Upper lobe of left lung (tissue), 6 donors: ENCODE measurements around the gene TPR. TPM values are rescaled to one million over a fixed set of nuclear protein-coding genes. Genes with fewer than 3 reads are reported as not detected.
"Not testable (repeated sequence)": the region's sequence is repeated elsewhere in the genome, so short reads cannot be mapped to it uniquely, and the experiment has no call there.

ENCODE experiments used
- ATAC-seq, 2 donors: fragments of 200-7000 bp; cut with Tn5 transposase; one replicate each; pipeline ENCODE4 v1.9.1; 2022; ENCODE audit warnings: mild to moderate bottlenecking in 2 of 2, moderate library complexity in 2 of 2; ENCODE audit not compliant: low FRiP score in 2 of 2
- DNase-seq, 2 donors: peaks; one replicate each; pipeline ENCODE4 v3.0.0-alpha.2; 2019 to 2020
- H3K27ac ChIP-seq, 4 donors: fragments of 200-600 bp; sonication (generic); one replicate each; pipeline ENCODE4 v1.5.1; 2016 to 2019
- H3K27me3 ChIP-seq, 4 donors: fragments of 200-600 bp; sonication (generic); one replicate each; pipeline ENCODE4 v1.5.1; 2017 to 2019
- H3K36me3 ChIP-seq, 4 donors: fragments of 200-600 bp; sonication (generic); one replicate each; pipeline ENCODE4 v1.5.1; 2016 to 2019
- H3K4me1 ChIP-seq, 4 donors: fragments of 200-600 bp; sonication (generic); one replicate each; pipeline ENCODE4 v1.5.1; 2018 to 2019
- H3K4me3 ChIP-seq, 4 donors: fragments of 200-600 bp; sonication (generic); one replicate each; pipeline ENCODE4 v1.5.1; 2017 to 2019; ENCODE audit warnings: mild to moderate bottlenecking in 2 of 4, moderate library complexity in 1 of 4
- H3K9me3 ChIP-seq, 4 donors: fragments of 200-600 bp; sonication (generic); one replicate each; pipeline ENCODE4 v1.5.1; 2018 to 2019
- CTCF ChIP-seq, 6 experiments: fragments of 450-650 bp in 4 of 6; fragments of 200-600 bp in 2 of 6; sonication (generic) in 2 of 6; IDR thresholded peaks; one replicate each; pipeline ENCODE4 v1.5.1; 2016 to 2019; ENCODE audit warnings: antibody characterized with exemption in 6 of 6
- EP300 ChIP-seq, 4 donors: sonication (generic); formaldehyde crosslinking; IDR thresholded peaks; one replicate each; pipeline ENCODE4 v1.5.1; 2017; ENCODE audit warnings: antibody characterized with exemption in 4 of 4, control low read depth in 2 of 4
- POLR2A ChIP-seq, 4 donors: fragments of 450-650 bp; IDR thresholded peaks; one replicate each; pipeline ENCODE4 v1.5.1; 2016 to 2017; ENCODE audit warnings: antibody characterized with exemption in 4 of 4, mild to moderate bottlenecking in 2 of 4
- POLR2AphosphoS5 ChIP-seq, 2 donors: sonication (generic); formaldehyde crosslinking; IDR thresholded peaks; one replicate each; pipeline ENCODE4 v1.5.1; 2017; ENCODE audit warnings: antibody characterized with exemption in 2 of 2
- WGBS, 2 donors: methylation state at CpG; one replicate each; pipeline ENCODE4 v1.1.5; 2017 to 2018; 5-methylcytosine and 5-hydroxymethylcytosine counted together
- total RNA-seq, 6 donors: library from RNA; depleted of rRNA in 4 of 6; stranded (reverse); fragments of >200 nt in 4 of 6; gene quantifications; one replicate each; pipeline versions ENCODE4 v1.1.0 to v1.2.1, GENCODE V29; 2016 to 2021
- donor health status: DM: no; HTN: no; CAD: no; lungs with moderate emphysema.
- donor health status: DM: no; HTN: yes; CAD: no; lungs with severe emphysema.

Gene TPR
- total RNA-seq, 6 donors from 2014 or later: 42.2 to 132 (median 82.3) TPM

DNA sequence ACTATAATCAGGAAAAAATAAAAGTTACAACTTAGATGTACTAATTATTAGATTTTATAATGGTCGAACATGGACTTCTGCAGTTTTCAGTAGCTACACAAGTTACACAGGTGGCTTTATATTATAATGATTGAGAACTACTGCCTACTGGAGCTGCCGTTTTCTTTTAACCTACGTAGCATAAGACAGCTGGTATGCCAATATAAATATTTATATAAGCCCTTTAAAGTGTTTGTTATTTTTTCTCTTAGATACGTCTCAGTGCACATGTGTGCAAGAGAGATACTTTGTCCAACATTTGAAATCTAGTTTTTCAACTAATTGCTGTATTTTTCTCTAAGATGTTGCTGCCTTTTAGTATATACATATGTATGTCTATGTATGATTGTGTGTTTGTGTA lies 43.5 kb upstream of the TPR start:
- WGBS, 2 donors: 58 to 59% methylated on average over 4 of the region's 4 CpGs
- H3K4me1 ChIP-seq: no peaks in the 10 kb centered on the region
- no peak overlapping the region for H3K4me3 ChIP-seq
- no peaks in the 10 kb centered on the region for H3K9me3 ChIP-seq
- peaks cover 0 to 35% (median 9%) of the 10 kb centered on the region in 4 donors for H3K36me3 ChIP-seq
- DNase-seq (no peak), ATAC-seq (no peak)
- no peak for TF ChIP-seq CTCF (IDR thresholded peaks at IDR 0.05)
- TF ChIP-seq POLR2AphosphoS5 (IDR thresholded peaks at IDR 0.05): no peak
- no peak for TF ChIP-seq EP300 (IDR thresholded peaks at IDR 0.05)
- TF ChIP-seq POLR2A (IDR thresholded peaks at IDR 0.05): no peak
- no peaks in the 10 kb centered on the region for H3K27me3 ChIP-seq
- H3K27ac ChIP-seq: no peak overlapping the region

GRCh38 chr1:186413319-186413718 lies 38.3 kb upstream of the TPR start:
- H3K4me3 ChIP-seq: no peak overlapping the region
- H3K4me1 ChIP-seq: no peaks in the 10 kb centered on the region
- H3K36me3 ChIP-seq: peaks cover 0 to 45% (median 6%) of the 10 kb centered on the region in 4 donors
- H3K27me3 ChIP-seq: no peaks in the 10 kb centered on the region
- ATAC-seq (no peak), DNase-seq (no peak)
- TF ChIP-seq POLR2A (IDR thresholded peaks at IDR 0.05) (no peak), CTCF (IDR thresholded peaks at IDR 0.05) (no peak), EP300 (IDR thresholded peaks at IDR 0.05) (no peak), POLR2AphosphoS5 (IDR thresholded peaks at IDR 0.05) (no peak)
- H3K27ac ChIP-seq: no peak overlapping the region
- H3K9me3 ChIP-seq: no peaks in the 10 kb centered on the region
- 97 to 98% methylated on average over 1 of the region's 1 CpG for whole genome bisulfite sequencing, 2 donors

- DNase-seq (no peak), ATAC-seq (no peak)
- TF ChIP-seq POLR2AphosphoS5 (IDR thresholded peaks at IDR 0.05) (no peak), EP300 (IDR thresholded peaks at IDR 0.05) (no peak), CTCF (IDR thresholded peaks at IDR 0.05) (no peak), POLR2A (IDR thresholded peaks at IDR 0.05) (no peak)
- Histone ChIP-seq H3K4me1 (no peaks in the 10 kb centered on the region), H3K27ac (no peak overlapping the region), H3K27me3 (no peaks in the 10 kb centered on the region), H3K36me3 (peaks cover 0 to 62% (median 4%) of the 10 kb centered on the region in 4 donors), H3K4me3 (no peak overlapping the region), H3K9me3 (no peaks in the 10 kb centered on the region)
- 77 to 84% methylated on average over 3 of the region's 3 CpGs for WGBS, 2 donors
Measured at GRCh38 chr1:186409091-186409490, 34.0 kb upstream of the TPR start.

GRCh38 chr1:186404454-186405051 lies 29.5 kb upstream of the TPR start:
- ATAC-seq: peak in 1 of 2 donors; percentile 72
- no peaks in the 10 kb centered on the region for H3K27me3 ChIP-seq
- DNase-seq: no peak
- 28 to 32% methylated on average over 5 of the region's 5 CpGs for WGBS, 2 donors
- peaks cover 9 to 54% (median 12%) of the 10 kb centered on the region in 4 donors for H3K36me3 ChIP-seq
- H3K4me1 ChIP-seq: no peaks in the 10 kb centered on the region
- no peaks in the 10 kb centered on the region for H3K9me3 ChIP-seq
- TF ChIP-seq CTCF (IDR thresholded peaks at IDR 0.05) (peak; percentile 41 to 67 (median 60)), POLR2AphosphoS5 (IDR thresholded peaks at IDR 0.05) (no peak), EP300 (IDR thresholded peaks at IDR 0.05) (no peak), POLR2A (IDR thresholded peaks at IDR 0.05) (no peak)
- no peak overlapping the region for H3K4me3 ChIP-seq
- H3K27ac ChIP-seq: no peak overlapping the region

- H3K4me1 ChIP-seq: no peaks in the 10 kb centered on the region
- no peak overlapping the region for H3K4me3 ChIP-seq
- H3K9me3 ChIP-seq: no peaks in the 10 kb centered on the region
- H3K27me3 ChIP-seq: no peaks in the 10 kb centered on the region
- no peak for TF ChIP-seq CTCF (IDR thresholded peaks at IDR 0.05)
- TF ChIP-seq EP300 (IDR thresholded peaks at IDR 0.05): no peak
- TF ChIP-seq POLR2A (IDR thresholded peaks at IDR 0.05): no peak
- no peak for TF ChIP-seq POLR2AphosphoS5 (IDR thresholded peaks at IDR 0.05)
- no peak overlapping the region for H3K27ac ChIP-seq
- ATAC-seq: no peak
- peaks cover 9 to 54% (median 14%) of the 10 kb centered on the region in 4 donors for H3K36me3 ChIP-seq
- no peak for DNase-seq
Measured at GRCh38 chr1:186403632-186404031, 28.6 kb upstream of the TPR start.

DNA sequence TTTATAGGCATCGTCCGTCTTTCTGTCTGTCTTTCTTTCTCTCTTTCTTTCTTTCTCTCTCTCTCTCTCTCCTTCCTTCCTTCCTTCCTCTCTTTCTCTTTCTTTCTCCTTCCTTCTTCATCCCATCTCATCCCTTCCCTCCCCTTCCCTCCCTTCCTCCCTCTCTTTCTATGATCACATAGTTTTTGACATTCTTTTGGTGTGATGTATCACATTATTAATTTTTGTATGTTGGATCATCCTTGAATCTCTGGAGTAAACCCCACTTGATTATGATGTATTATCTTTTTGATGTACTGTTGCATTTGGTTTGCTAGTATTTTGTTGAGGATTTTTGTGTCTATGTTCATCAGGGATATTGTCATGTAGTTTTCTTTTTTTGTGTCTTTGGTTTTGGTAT lies 26.4 kb upstream of the TPR start:
- not testable (repeated sequence) for H3K27me3 ChIP-seq, H3K4me3 ChIP-seq, DNase-seq, H3K27ac ChIP-seq, H3K9me3 ChIP-seq, H3K4me1 ChIP-seq, ATAC-seq
- H3K36me3 ChIP-seq: peaks cover 9 to 56% (median 20%) of the 10 kb centered on the region in 4 donors
- WGBS, 2 donors: 87 to 90% methylated on average over 2 of the region's 2 CpGs

DNA sequence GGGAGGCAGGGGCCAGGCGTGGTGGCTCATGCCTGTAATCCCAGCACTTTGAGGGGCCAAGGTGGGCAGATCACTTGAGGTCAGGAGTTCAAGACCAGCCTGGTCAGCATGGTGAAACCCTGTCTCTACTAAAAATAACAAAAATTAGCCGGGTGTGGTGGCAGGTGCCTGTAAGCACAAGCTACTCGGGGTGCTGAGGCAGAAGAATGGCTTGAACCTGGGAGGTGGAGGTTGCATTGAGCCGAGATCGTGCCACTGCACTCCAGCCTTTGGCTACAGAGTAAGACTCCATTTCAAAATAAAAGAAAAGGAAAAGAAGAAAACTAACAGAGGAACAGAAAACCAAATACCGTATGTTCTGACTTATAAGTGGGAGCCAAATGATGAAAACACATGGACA lies 17.7 kb upstream of the TPR start:
- not testable (repeated sequence) for H3K27ac ChIP-seq, ATAC-seq, DNase-seq, H3K9me3 ChIP-seq, H3K4me1 ChIP-seq, H3K4me3 ChIP-seq, H3K27me3 ChIP-seq
- peaks cover 26 to 96% (median 40%) of the 10 kb centered on the region in 4 donors for H3K36me3 ChIP-seq
- WGBS, 2 donors: 89 to 92% methylated on average over 6 of the region's 6 CpGs
